KMS-11 (cell line): ENCODE measurements around the gene PTGIR.

Experiments
- H2AFZ ChIP-seq: fragments of 200-600 bp; sonication (generic); 2 replicates; pipeline ENCODE4 v1.6.1; 2016; ENCODE audit warnings: antibody characterized with exemption, mixed run types, low read depth
- H3K27ac ChIP-seq: fragments of 200-600 bp; sonication (generic); 2 replicates; pipeline ENCODE4 v1.6.1; 2016; ENCODE audit warnings: mild to moderate bottlenecking, mixed run types
- H3K27me3 ChIP-seq: fragments of 200-600 bp; sonication (generic); 2 replicates; pipeline ENCODE4 v1.6.1; 2017; ENCODE audit warnings: mild to moderate bottlenecking, low read depth, mixed run types, moderate library complexity; ENCODE audit not compliant: insufficient read depth
- H3K36me3 ChIP-seq: fragments of 200-600 bp; sonication (generic); 2 replicates; pipeline ENCODE4 v1.6.1; 2017; ENCODE audit warnings: mild to moderate bottlenecking, mixed run types; ENCODE audit not compliant: insufficient read depth
- H3K4me1 ChIP-seq: fragments of 200-600 bp; sonication (generic); 2 replicates; pipeline ENCODE4 v1.6.1; 2016; ENCODE audit warnings: mild to moderate bottlenecking, low read depth, mixed run types; ENCODE audit not compliant: poor library complexity, severe bottlenecking
- H3K4me2 ChIP-seq: fragments of 200-600 bp; sonication (generic); 2 replicates; pipeline ENCODE4 v1.7.0; 2016; ENCODE audit warnings: mild to moderate bottlenecking, mixed run types
- H3K4me3 ChIP-seq: fragments of 200-600 bp; sonication (generic); IDR thresholded peaks from 2 replicates; pipeline ENCODE4 v1.6.1; 2017; ENCODE audit warnings: low read depth, low read length, mixed read lengths; ENCODE audit not compliant: insufficient read depth
- H3K79me2 ChIP-seq: fragments of 200-600 bp; sonication (generic); 2 replicates; pipeline ENCODE4 v1.6.1; 2016; ENCODE audit warnings: low read depth, mixed run types; ENCODE audit not compliant: insufficient read depth
- H3K9ac ChIP-seq: fragments of 200-600 bp; sonication (generic); 2 replicates; pipeline ENCODE4 v1.6.1; 2016; ENCODE audit warnings: mild to moderate bottlenecking, mixed run types
- H4K20me1 ChIP-seq: fragments of 200-600 bp; sonication (generic); 2 replicates; pipeline ENCODE4 v1.6.1; 2016; ENCODE audit warnings: mild to moderate bottlenecking, mixed run types; ENCODE audit not compliant: insufficient read depth
- CTCF ChIP-seq: fragments of 200-600 bp; sonication (generic); conservative IDR thresholded peaks from 2 replicates; pipeline ENCODE4 v1.6.1; 2017; ENCODE audit warnings: low read depth, mild to moderate bottlenecking, antibody characterized with exemption, low read length, moderate library complexity, mixed read lengths

PTGIR gene

DNA sequence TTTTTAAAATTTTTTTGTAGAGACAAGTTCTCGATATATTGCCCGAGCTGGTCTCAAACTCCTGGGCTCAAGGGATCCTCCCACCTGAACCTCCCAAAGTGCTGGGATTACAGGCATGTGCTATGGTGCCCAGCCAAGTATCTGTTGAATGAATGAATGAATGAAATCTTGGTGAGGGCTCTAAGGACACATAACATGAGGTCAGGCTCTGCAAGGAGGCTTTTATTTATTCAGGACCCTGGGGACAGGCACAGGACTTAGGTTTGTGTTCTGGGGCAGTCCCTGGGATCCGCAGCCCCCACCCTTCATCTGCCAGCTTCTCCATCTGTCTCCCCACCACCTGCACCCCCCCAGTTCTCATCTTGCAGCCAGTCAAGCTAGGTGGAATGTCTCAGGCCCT is 4.6 kb downstream of the PTGIR start:
- Histone ChIP-seq H3K36me3 (no peaks in the 10 kb centered on the region), H3K79me2 (no peaks in the 10 kb centered on the region), H4K20me1 (no peaks in the 10 kb centered on the region), H3K4me1 (peaks cover 15% of the 10 kb centered on the region), H2AFZ (no peak overlapping the region), H3K27ac (no peak overlapping the region), H3K4me3 (no peak overlapping the region), H3K9ac (no peak overlapping the region), H3K27me3 (peaks cover 84% of the 10 kb centered on the region), H3K4me2 (no peak overlapping the region)
- TF ChIP-seq CTCF: no peak

DNA sequence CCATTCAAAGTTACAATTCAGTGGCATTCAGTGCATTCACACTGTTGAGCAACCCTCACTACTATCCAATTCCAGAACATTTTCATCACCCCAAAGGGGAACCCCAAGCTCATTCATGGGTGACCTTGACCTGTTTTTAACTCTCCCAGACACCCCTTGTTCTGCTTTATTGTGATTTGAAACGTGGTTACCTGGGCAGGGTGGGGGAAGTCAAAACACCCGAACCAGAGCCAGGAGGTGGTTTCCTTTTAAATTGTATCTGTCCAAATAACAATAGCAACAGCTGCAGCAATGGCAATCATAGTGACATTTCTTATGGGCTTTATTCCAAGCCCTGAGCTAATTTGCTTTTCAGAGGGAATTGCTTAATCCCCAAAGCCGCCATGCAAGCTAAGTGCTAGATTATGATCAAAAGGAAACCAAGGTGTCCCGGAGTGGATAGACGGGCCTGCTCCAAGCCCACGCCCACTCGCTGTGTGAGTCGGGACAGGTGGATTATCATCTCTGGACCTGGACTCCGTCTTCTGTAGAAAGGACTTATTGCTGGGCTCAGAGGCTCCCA is 6.1 kb downstream of the PTGIR start:
- Histone ChIP-seq H3K4me2 (no peak overlapping the region), H2AFZ (no peak overlapping the region), H3K79me2 (no peaks in the 10 kb centered on the region), H3K36me3 (no peaks in the 10 kb centered on the region), H3K9ac (no peak overlapping the region), H3K4me1 (peaks cover 9% of the 10 kb centered on the region), H3K4me3 (no peak overlapping the region), H3K27ac (no peak overlapping the region), H4K20me1 (no peaks in the 10 kb centered on the region), H3K27me3 (peaks cover 89% of the 10 kb centered on the region)
- no peak for TF ChIP-seq CTCF

DNA sequence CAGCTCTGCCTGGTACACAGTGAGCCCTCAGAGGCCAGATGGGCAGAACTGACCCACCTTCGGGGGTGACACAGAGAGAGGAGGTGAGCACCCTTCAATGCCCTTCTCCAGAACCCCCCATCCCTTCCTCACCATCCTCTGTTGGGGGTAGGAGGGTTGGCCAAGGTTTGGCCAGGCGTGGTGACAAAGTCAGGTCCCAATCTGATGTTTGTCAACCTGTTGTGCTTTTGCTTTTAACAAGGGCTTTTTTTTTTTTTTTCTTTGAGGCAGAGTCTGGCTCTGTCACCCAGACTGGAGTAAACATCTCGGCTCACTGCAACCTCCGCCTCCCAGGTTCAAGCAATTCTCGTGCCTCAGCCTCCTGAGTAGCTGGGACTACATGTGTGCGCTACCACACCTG is 7.3 kb downstream of the PTGIR start:
- no peak overlapping the region for H3K9ac ChIP-seq

DNA sequence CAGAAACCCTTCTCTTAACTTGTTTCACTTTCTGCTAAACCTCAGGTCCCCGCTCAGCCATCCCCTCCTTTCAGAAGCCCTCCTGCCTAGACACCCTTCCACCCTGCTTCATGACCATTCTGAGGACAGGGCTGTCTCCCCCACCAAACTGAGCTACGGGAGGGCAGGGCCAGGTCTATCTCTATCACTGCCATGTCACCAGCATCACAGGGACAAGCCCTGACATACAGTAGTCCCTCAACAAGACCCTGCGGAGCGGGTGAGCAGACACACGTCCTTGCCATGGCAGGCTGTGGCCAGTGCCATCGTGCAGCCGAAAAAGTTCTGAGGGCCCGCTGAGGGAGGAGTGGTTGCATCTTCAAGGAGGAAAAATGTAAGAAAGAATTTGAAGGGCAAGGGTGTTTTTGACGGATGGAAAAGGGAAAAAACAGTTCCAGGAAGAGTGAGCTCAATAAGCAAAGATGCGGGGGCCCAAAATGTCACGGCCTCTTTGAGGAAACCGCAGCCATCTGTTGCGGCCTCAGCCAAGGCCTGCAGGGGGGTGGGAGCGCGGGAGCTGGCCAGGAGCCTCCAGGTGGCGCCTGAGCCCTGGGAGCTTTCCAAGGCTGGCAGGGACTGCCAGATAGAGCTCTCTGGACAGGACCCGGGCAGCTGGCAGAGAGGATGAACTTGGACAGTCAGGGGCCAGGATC is 8.1 kb downstream of the PTGIR start:
- Histone ChIP-seq H3K36me3 (no peaks in the 10 kb centered on the region), H3K4me1 (peaks cover 18% of the 10 kb centered on the region), H3K27me3 (peaks cover 93% of the 10 kb centered on the region), H3K4me3 (no peak overlapping the region), H3K79me2 (no peaks in the 10 kb centered on the region), H4K20me1 (no peaks in the 10 kb centered on the region), H3K9ac (no peak overlapping the region), H3K27ac (no peak overlapping the region), H2AFZ (no peak overlapping the region), H3K4me2 (peak overlapping the region; percentile 49)
- peak; percentile 31; the same call in 1 of the 2 replicates for TF ChIP-seq CTCF

More for the DNA sequence above, 7.3 kb downstream of the PTGIR start:
- Histone ChIP-seq H3K4me3 (no peak overlapping the region), H3K79me2 (no peaks in the 10 kb centered on the region), H3K4me1 (peaks cover 10% of the 10 kb centered on the region), H3K4me2 (no peak overlapping the region), H2AFZ (no peak overlapping the region), H3K36me3 (no peaks in the 10 kb centered on the region), H3K27me3 (peaks cover 93% of the 10 kb centered on the region), H4K20me1 (no peaks in the 10 kb centered on the region), H3K27ac (no peak overlapping the region)
- TF ChIP-seq CTCF: no peak
